HTERT RPE-1 (cell line): Measurements from ENCODE around the gene USP3.

Experiments
- in situ Hi-C: fragments of 300-500 bp; cut with MboI; formaldehyde crosslinking; loops from 4 replicates; pipeline ENCODE4 v1.14.3; 2020; ENCODE audit warnings: low sequenced_read_pairs

The USP3 gene

GRCh38 chr15:63504247-63504978, at the start of gene USP3:
TSS of gene USP3 (plus strand) at chr15:63504593. CDS start at chr15:63504740, 147 bp downstream.
- in situ Hi-C loops = no loop called here

- in situ Hi-C loops = no loop called here
Observed at GRCh38 chr15:63456258-63456657, 48.1 kb upstream of the USP3 start.

GRCh38 chr15:63457379-63457778, 47.0 kb upstream of the USP3 start:
- in situ Hi-C loops = no loop called here

- in situ Hi-C loops = no loop called here
Observed at GRCh38 chr15:63458026-63458425, 46.4 kb upstream of the USP3 start.

- in situ Hi-C loops = no loop called here
Observed at GRCh38 chr15:63458794-63459395, 45.5 kb upstream of the USP3 start.

- in situ Hi-C loops = no loop called here
Observed at GRCh38 chr15:63460210-63461155, 43.9 kb upstream of the USP3 start.

GRCh38 chr15:63461230-63461985, 43.0 kb upstream of the USP3 start:
- in situ Hi-C loops = no loop called here

GRCh38 chr15:63462088-63462487, 42.3 kb upstream of the USP3 start:
- in situ Hi-C loops = no loop called here

GRCh38 chr15:63463036-63463435, 41.4 kb upstream of the USP3 start:
- in situ Hi-C loops = no loop called here

GRCh38 chr15:63463793-63464192, 40.6 kb upstream of the USP3 start:
- in situ Hi-C loops = no loop called here

- in situ Hi-C loops = no loop called here
Observed at GRCh38 chr15:63465104-63465503, 39.3 kb upstream of the USP3 start.

- in situ Hi-C loops = no loop called here
Observed at GRCh38 chr15:63466378-63467192, 37.8 kb upstream of the USP3 start.

- in situ Hi-C loops = no loop called here
Observed at GRCh38 chr15:63469190-63469589, 35.2 kb upstream of the USP3 start.

GRCh38 chr15:63469984-63470383, 34.4 kb upstream of the USP3 start:
- in situ Hi-C loops = no loop called here

- in situ Hi-C loops = no loop called here
Observed at GRCh38 chr15:63473007-63473748, 31.2 kb upstream of the USP3 start.

- in situ Hi-C loops = no loop called here
Observed at GRCh38 chr15:63473749-63473998, 30.7 kb upstream of the USP3 start.

GRCh38 chr15:63473999-63474809, 30.2 kb upstream of the USP3 start:
- in situ Hi-C loops = no loop called here

- in situ Hi-C loops = no loop called here
Observed at GRCh38 chr15:63474810-63475316, 29.5 kb upstream of the USP3 start.

- in situ Hi-C loops = no loop called here
Observed at GRCh38 chr15:63475707-63476106, 28.7 kb upstream of the USP3 start.
